ENCODE measurements around the gene PIK3R3. TPM values are rescaled to one million over a fixed set of nuclear protein-coding genes. Genes with fewer than 3 reads are reported as not detected.

The PIK3R3 gene
- total RNA-seq, 4 donors from 2014 or later = 3.0 to 5.9 (median 4.7) TPM

DNA sequence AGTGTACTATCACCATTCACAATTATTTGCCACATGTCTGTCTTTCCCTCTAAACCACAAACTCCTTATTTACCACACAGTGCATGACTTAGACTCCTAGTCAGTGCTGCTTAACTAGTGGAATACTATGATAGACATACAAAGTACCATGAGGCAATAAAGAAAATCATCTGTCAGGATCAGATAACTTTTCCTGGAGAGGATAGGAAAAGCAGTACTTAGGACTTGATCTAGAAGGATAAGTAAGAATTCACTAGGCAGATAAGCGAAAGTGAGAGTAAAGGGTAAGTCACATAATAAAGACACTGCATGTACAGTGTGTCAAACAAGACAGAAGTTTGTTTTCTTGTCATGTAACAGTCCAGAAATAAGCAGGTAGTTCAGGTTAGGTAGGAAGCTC, 21.3 kb upstream of the PIK3R3 start:
- no peak for DNase-seq
- no peaks in the 10 kb centered on the region for H3K36me3 ChIP-seq
- in situ Hi-C loops (cut with MboI; ENCODE audit: low pct_ligation_motif_present in 1 of 4, low pct_unique_long_range_greater_than_20kb in 1 of 4, low sequenced_read_pairs in 3 of 4) = no loop called here

GRCh38 chr1:46153228-46153627, 20.8 kb upstream of the PIK3R3 start:
- WGBS, 2 donors (ENCODE audit: low coverage in 1 of 2) = 100% methylated on average over 1 of the region's 1 CpG; no CpG with 5 or more reads in 1 of the 2 donors
- intact Hi-C loops (cut with DNase I; ENCODE audit: low total_unique reads) (no loop called here), in situ Hi-C loops (cut with MboI; ENCODE audit: low pct_ligation_motif_present in 1 of 4, low pct_unique_long_range_greater_than_20kb in 1 of 4, low sequenced_read_pairs in 3 of 4) (no loop called here)
- Histone ChIP-seq H3K27me3 (no peaks in the 10 kb centered on the region), H3K27ac (no peak overlapping the region), H3K36me3 (no peaks in the 10 kb centered on the region), H3K4me3 (no peak overlapping the region), H3K4me1 (no peaks in the 10 kb centered on the region), H3K9me3 (no peaks in the 10 kb centered on the region)
- no peak for TF ChIP-seq CTCF (IDR thresholded peaks at IDR 0.05)
- TF ChIP-seq POLR2AphosphoS5 (IDR thresholded peaks at IDR 0.05) = no peak
- TF ChIP-seq EP300 (IDR thresholded peaks at IDR 0.05; ENCODE audit: low read depth) = no peak
- TF ChIP-seq POLR2A (IDR thresholded peaks at IDR 0.05) = no peak
- DNase-seq = no peak

More for the DNA sequence above, 21.3 kb upstream of the PIK3R3 start:
- no peak overlapping the region for H3K4me3 ChIP-seq
- H3K9me3 ChIP-seq = no peaks in the 10 kb centered on the region
- no peaks in the 10 kb centered on the region for H3K4me1 ChIP-seq
- intact Hi-C loops (cut with DNase I; ENCODE audit: low total_unique reads) = no loop called here
- 90 to 92% methylated on average over 1 of the region's 1 CpG for WGBS, 2 donors (ENCODE audit: low coverage in 1 of 2)
- TF ChIP-seq EP300 (IDR thresholded peaks at IDR 0.05; ENCODE audit: low read depth) (no peak), CTCF (IDR thresholded peaks at IDR 0.05) (no peak), POLR2AphosphoS5 (IDR thresholded peaks at IDR 0.05) (no peak), POLR2A (IDR thresholded peaks at IDR 0.05) (no peak)
- no peaks in the 10 kb centered on the region for H3K27me3 ChIP-seq
- H3K27ac ChIP-seq = no peak overlapping the region

- TF ChIP-seq CTCF (IDR thresholded peaks at IDR 0.05) (no peak), EP300 (IDR thresholded peaks at IDR 0.05; ENCODE audit: low read depth) (no peak), POLR2AphosphoS5 (IDR thresholded peaks at IDR 0.05) (no peak), POLR2A (IDR thresholded peaks at IDR 0.05) (no peak)
- H3K36me3 ChIP-seq = no peaks in the 10 kb centered on the region
- no peaks in the 10 kb centered on the region for H3K27me3 ChIP-seq
- no peak overlapping the region for H3K27ac ChIP-seq
- 77 to 88% methylated on average over 3 of the region's 3 CpGs for WGBS, 2 donors (ENCODE audit: low coverage in 1 of 2)
- no peak for DNase-seq
- H3K9me3 ChIP-seq = no peaks in the 10 kb centered on the region
- H3K4me1 ChIP-seq = no peaks in the 10 kb centered on the region
- H3K4me3 ChIP-seq = no peak overlapping the region
- in situ Hi-C loops (cut with MboI; ENCODE audit: low pct_ligation_motif_present in 1 of 4, low pct_unique_long_range_greater_than_20kb in 1 of 4, low sequenced_read_pairs in 3 of 4) = no loop called here
- intact Hi-C loops (cut with DNase I; ENCODE audit: low total_unique reads) = no loop called here
Observed at GRCh38 chr1:46152016-46152415, 19.6 kb upstream of the PIK3R3 start.

- Histone ChIP-seq H3K9me3 (no peaks in the 10 kb centered on the region), H3K4me1 (no peaks in the 10 kb centered on the region), H3K4me3 (no peak overlapping the region), H3K27me3 (no peaks in the 10 kb centered on the region), H3K27ac (no peak overlapping the region), H3K36me3 (no peaks in the 10 kb centered on the region)
- TF ChIP-seq EP300 (IDR thresholded peaks at IDR 0.05; ENCODE audit: low read depth) (peak; percentile 74), CTCF (IDR thresholded peaks at IDR 0.05) (no peak)
- no peak for DNase-seq
- WGBS, 2 donors (ENCODE audit: low coverage in 1 of 2) = 92 to 100% methylated on average over 1 to 2 of the region's 2 CpGs
- intact Hi-C loops (cut with DNase I; ENCODE audit: low total_unique reads) = no loop called here
- in situ Hi-C loops (cut with MboI; ENCODE audit: low pct_ligation_motif_present in 1 of 4, low pct_unique_long_range_greater_than_20kb in 1 of 4, low sequenced_read_pairs in 3 of 4) = no loop called here
Observed at GRCh38 chr1:46150085-46150484, 17.7 kb upstream of the PIK3R3 start.
